ENCODE results near the gene PTTG1IP2. TPM values are rescaled to one million over a fixed set of nuclear protein-coding genes. Genes with fewer than 3 reads are reported as not detected.
A peak's percentile ranks its signal among the peaks of the same experiment; 100 is the strongest.
"Not testable (repeated sequence)": the region's sequence is repeated elsewhere in the genome, so short reads cannot be mapped to it uniquely, and the experiment has no call there.

Gene PTTG1IP2
- polyA plus RNA-seq, 3 donors: not detected

DNA sequence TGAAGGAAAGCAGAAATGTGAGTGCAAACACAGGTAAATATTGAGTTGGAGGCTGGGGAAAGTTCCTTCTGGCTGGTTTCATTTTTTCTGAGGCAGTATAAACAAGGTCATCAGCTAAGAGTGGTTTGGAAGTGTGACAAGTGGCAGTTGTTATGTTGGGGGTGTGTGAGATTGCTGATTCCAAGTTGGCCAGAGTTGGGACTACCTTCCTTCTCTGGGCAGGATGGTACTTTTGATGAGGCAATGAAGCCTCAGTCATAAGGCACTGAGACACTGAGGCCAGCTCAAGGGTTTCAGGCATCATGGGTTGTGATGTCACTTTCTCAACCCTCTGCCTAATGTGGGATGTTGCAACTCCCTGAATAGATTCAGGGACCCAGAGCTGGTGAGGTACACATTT is 8.2 kb upstream of the PTTG1IP2 start:
- DNase-seq: peak; percentile 35 to 75 (median 56)
- no peak overlapping the region for H3K4me3 ChIP-seq (replicated peaks in 1 of 3; ENCODE audit: low read depth in 2 of 3, low read length in 3 of 3)
- no peaks in the 10 kb centered on the region for H3K36me3 ChIP-seq (replicated peaks in 1 of 2; ENCODE audit: control insufficient read depth in 1 of 2, insufficient read depth in 2 of 2, low read length in 2 of 2)
- peaks cover 0 to 8% of the 10 kb centered on the region in 2 donors for H3K9me3 ChIP-seq (replicated peaks in 1 of 2; ENCODE audit: control insufficient read depth in 1 of 2, insufficient read depth in 1 of 2, low read length in 2 of 2)
- no peaks in the 10 kb centered on the region for H3K4me1 ChIP-seq (ENCODE audit: control insufficient read depth in 1 of 2, insufficient read depth in 2 of 2, low read length in 2 of 2)
- Mint-ChIP-seq H3K9me3 (peaks cover 0 to 17% (median 4%) of the 10 kb centered on the region in 7 donors), H3K27me3 (ENCODE audit: low read depth in 3 of 3) (peaks cover 1 to 5% (median 4%) of the 10 kb centered on the region in 3 donors), H3K4me1 (peaks cover 16% of the 10 kb centered on the region), H3K27ac (peak overlapping the region in 1 of 7 donors; percentile 48), H3K4me3 (no peak overlapping the region), H3K36me3 (no peaks in the 10 kb centered on the region)
- no peaks in the 10 kb centered on the region for H3K27me3 ChIP-seq (ENCODE audit: control insufficient read depth in 2 of 2, insufficient read depth in 2 of 2, low read length in 2 of 2)
- H4K20me1 ChIP-seq (ENCODE audit: insufficient read depth, low read length): no peaks in the 10 kb centered on the region
- no peak overlapping the region for H3K27ac ChIP-seq (ENCODE audit: low read depth in 1 of 2, low read length in 2 of 2)
- H3K79me2 ChIP-seq (ENCODE audit: insufficient read depth, low read length): no peaks in the 10 kb centered on the region
- TF ChIP-seq CTCF (IDR thresholded peaks at IDR 0.05): no peak
- H3K4me2 ChIP-seq (replicated peaks; ENCODE audit: extremely low read depth, low read length, poor library complexity, severe bottlenecking): no peak overlapping the region
- no peak overlapping the region for H2AFZ ChIP-seq (ENCODE audit: insufficient read depth, low read depth, low read length, poor library complexity, severe bottlenecking)
- no peak overlapping the region for H3K9ac ChIP-seq (ENCODE audit: insufficient read depth, low read length, poor library complexity, severe bottlenecking)
- intact Hi-C loops (cut with micrococcal nuclease): loop anchor here in 1 of 2 donors (2.0 kb wide), 1 partner anchor 58 kb away; no protein-coding TSS in a partner anchor

DNA sequence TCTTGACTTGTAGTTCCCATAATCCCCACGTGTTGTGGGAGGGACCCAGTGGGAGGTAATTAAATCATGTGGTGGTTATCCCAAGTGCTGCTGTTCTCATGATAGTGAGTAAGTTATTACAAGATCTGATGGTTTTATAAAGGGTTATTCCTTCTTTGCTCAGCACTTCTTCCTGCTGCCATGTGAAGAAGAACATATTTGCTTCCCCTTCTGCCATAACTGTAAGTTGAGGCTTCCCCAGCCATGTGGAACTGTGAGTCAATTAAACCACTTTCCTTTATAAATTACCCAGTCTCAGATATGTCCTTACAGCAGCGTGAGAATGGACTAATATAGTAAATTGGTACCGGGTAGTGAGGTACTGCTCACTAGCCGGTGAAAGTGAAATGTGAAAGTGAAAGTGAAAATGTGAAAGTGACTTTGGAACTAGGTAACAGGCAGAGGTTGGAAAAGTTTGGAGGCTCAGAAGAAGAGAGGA is 6.2 kb upstream of the PTTG1IP2 start:
- Mint-ChIP-seq H3K4me3 (peak overlapping the region; percentile 60 to 80), H3K27ac (peak overlapping the region in 6 of 7 donors; percentile 10 to 71 (median 59)), H3K4me1 (peaks cover 16% of the 10 kb centered on the region), H3K9me3 (peaks cover 2 to 21% (median 4%) of the 10 kb centered on the region in 7 donors)
- H3K36me3 ChIP-seq (replicated peaks in 1 of 2; ENCODE audit: control insufficient read depth in 1 of 2, insufficient read depth in 2 of 2, low read length in 2 of 2); H3K27me3 Mint-ChIP-seq (ENCODE audit: low read depth in 3 of 3); H3K36me3 Mint-ChIP-seq; H3K79me2 ChIP-seq (ENCODE audit: insufficient read depth, low read length); H3K9me3 ChIP-seq (replicated peaks in 1 of 2; ENCODE audit: control insufficient read depth in 1 of 2, insufficient read depth in 1 of 2, low read length in 2 of 2); H3K27me3 ChIP-seq (ENCODE audit: control insufficient read depth in 2 of 2, insufficient read depth in 2 of 2, low read length in 2 of 2); intact Hi-C loops (cut with micrococcal nuclease); H4K20me1 ChIP-seq (ENCODE audit: insufficient read depth, low read length); H3K4me1 ChIP-seq (ENCODE audit: control insufficient read depth in 1 of 2, insufficient read depth in 2 of 2, low read length in 2 of 2): not testable (repeated sequence)
- Histone ChIP-seq H3K27ac (ENCODE audit: low read depth in 1 of 2, low read length in 2 of 2) (peak overlapping the region in 1 of 2 donors; percentile 70), H3K9ac (ENCODE audit: insufficient read depth, low read length, poor library complexity, severe bottlenecking) (peak overlapping the region; percentile 28), H2AFZ (ENCODE audit: insufficient read depth, low read depth, low read length, poor library complexity, severe bottlenecking) (peak overlapping the region; percentile 72), H3K4me2 (replicated peaks; ENCODE audit: extremely low read depth, low read length, poor library complexity, severe bottlenecking) (peak overlapping the region; percentile 60), H3K4me3 (replicated peaks in 1 of 3; ENCODE audit: low read depth in 2 of 3, low read length in 3 of 3) (peak overlapping the region; percentile 30 to 74 (median 72))
- WGBS (ENCODE audit: insufficient coverage): 0% methylated on average over 2 of the region's 4 CpGs
- peak; percentile 2 to 56 (median 27) for DNase-seq

Data from CD14-positive monocyte (primary cell).